Measurements from ENCODE around the gene ECHDC3. TPM values are rescaled to one million over a fixed set of nuclear protein-coding genes. Genes with fewer than 3 reads are reported as not detected.
"Not testable (repeated sequence)": the region's sequence is repeated elsewhere in the genome, so short reads cannot be mapped to it uniquely, and the experiment has no call there.

The ECHDC3 gene, protein sequence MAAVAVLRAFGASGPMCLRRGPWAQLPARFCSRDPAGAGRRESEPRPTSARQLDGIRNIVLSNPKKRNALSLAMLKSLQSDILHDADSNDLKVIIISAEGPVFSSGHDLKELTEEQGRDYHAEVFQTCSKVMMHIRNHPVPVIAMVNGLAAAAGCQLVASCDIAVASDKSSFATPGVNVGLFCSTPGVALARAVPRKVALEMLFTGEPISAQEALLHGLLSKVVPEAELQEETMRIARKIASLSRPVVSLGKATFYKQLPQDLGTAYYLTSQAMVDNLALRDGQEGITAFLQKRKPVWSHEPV
- 10 to 100 TPM; 10.8 to 15.2 (median 14.4) TPM for polyA plus RNA-seq (ENCODE audit: insufficient read depth in 1 of 5, insufficient read length in 5 of 5, low replicate concordance in 1 of 5)
- long read RNA-seq, donor 1, transcript ECHDC3-201 (5 exons, 1,649 nt) = major isoform, 8 of 18 reads
- long read RNA-seq, donor 1, partial matches to known transcripts = 10 of 18 reads
- long read RNA-seq, donor 1, other reads (novel, unspliced or antisense) = 0 of 18 reads
- long read RNA-seq, donor 2, transcript ECHDC3-201 (5 exons, 1,649 nt) = major isoform, 10 of 10 reads
- long read RNA-seq, donor 2, partial matches to known transcripts = 0 of 10 reads
- long read RNA-seq, donor 2, other reads (novel, unspliced or antisense) = 0 of 10 reads
- long read RNA-seq, donor 3, transcript ECHDC3-201 (5 exons, 1,649 nt) = major isoform, 9 of 9 reads
- long read RNA-seq, donor 3, partial matches to known transcripts = 0 of 9 reads
- long read RNA-seq, donor 3, other reads (novel, unspliced or antisense) = 0 of 9 reads
- long read RNA-seq, donor 4, transcript ECHDC3-201 (5 exons, 1,649 nt) = major isoform, 6 of 6 reads
- long read RNA-seq, donor 4, partial matches to known transcripts = 0 of 6 reads
- long read RNA-seq, donor 4, other reads (novel, unspliced or antisense) = 0 of 6 reads
- long read RNA-seq, donor 5, transcript ECHDC3-201 (5 exons, 1,649 nt) = major isoform, 12 of 12 reads
- long read RNA-seq, donor 5, partial matches to known transcripts = 0 of 12 reads
- long read RNA-seq, donor 5, other reads (novel, unspliced or antisense) = 0 of 12 reads
- long read RNA-seq, donor 6, transcript ECHDC3-201 (5 exons, 1,649 nt) = major isoform, 13 of 13 reads
- long read RNA-seq, donor 6, partial matches to known transcripts = 0 of 13 reads
- long read RNA-seq, donor 6, other reads (novel, unspliced or antisense) = 0 of 13 reads
- long read RNA-seq, donor 7, transcript ECHDC3-201 (5 exons, 1,649 nt) = major isoform, 8 of 8 reads
- long read RNA-seq, donor 7, partial matches to known transcripts = 0 of 8 reads
- long read RNA-seq, donor 7, other reads (novel, unspliced or antisense) = 0 of 8 reads
- long read RNA-seq, donor 8, partial matches to known transcripts = 0 of 4 reads
- long read RNA-seq, donor 8, other reads (novel, unspliced or antisense) = 0 of 4 reads

DNA sequence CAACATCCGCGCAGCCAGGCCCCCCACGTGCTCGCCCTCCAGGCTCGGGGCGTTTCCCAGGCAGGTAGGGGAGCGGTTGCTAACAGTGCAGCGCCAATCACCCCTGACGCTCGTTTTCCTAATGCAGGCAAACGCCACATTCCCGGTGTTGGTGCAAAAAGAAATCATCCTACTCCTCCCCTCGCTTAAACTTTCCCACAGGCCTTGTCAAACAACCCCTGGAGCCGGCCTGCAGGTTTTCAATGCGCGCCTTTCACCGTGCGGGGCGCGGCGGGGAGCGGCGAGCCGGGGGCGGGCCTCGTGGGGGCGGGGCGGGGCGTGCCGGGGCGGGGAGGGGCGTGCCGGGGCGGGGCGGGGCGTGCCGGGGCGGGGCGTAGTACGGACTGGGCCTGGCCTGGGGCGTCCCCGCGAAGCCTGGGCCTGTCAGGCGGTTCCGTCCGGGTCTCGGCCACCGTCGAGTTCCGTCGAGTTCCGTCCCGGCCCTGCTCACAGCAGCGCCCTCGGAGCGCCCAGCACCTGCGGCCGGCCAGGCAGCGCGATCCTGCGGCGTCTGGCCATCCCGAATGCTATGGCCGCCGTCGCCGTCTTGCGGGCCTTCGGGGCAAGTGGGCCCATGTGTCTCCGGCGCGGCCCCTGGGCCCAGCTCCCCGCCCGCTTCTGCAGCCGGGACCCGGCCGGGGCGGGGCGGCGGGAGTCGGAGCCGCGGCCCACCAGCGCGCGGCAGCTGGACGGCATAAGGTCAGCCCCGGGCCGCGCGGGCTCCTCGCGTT lies at the start of gene ECHDC3:
Gene ECHDC3, plus strand, starts transcription at position 374 of the 770 bp plus-strand sequence. Its CDS starts 195 bp downstream, at position 569.
- DNase-seq = peak; percentile 48 to 53

DNA sequence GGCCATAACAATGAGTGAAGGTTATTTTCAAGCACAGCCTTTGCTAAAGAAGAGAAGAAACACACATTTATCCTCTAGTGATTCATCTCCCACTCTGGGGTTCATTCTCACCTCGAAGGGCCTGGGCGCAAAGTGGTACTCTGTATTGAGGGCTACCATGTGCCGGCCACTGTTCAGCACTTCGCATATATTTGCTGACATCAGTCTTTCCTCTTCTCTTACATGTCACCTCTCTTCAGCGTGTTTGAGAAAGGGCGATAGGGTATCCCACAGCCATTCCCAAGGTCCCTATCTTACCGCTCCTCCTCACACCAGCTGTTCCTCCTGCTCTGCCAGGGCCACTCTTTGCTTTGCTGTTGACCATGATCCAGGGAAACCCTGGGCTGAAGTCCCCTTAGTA lies 48.8 kb upstream of the ECHDC3 start:
- DNase-seq = no peak

DNA sequence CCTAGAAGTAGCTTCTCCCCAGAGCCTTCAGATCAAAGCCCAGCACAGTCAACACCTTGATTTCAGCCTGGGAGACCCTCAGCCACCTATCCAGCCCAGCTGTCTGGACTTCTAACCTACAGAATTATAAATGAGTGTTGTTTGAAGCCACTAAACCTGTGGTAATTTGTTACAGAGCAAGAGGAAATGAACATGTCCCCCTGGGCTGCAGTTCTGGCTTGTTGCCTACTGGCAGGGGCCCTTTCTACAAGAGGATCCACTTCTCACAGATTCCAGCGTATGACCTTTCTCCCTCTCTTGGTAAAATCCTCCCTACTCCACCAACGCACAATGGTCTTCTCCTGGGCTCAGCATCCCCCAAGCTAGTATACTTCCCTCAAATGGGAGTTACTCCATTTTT lies 46.4 kb upstream of the ECHDC3 start:
- DNase-seq = no peak

DNA sequence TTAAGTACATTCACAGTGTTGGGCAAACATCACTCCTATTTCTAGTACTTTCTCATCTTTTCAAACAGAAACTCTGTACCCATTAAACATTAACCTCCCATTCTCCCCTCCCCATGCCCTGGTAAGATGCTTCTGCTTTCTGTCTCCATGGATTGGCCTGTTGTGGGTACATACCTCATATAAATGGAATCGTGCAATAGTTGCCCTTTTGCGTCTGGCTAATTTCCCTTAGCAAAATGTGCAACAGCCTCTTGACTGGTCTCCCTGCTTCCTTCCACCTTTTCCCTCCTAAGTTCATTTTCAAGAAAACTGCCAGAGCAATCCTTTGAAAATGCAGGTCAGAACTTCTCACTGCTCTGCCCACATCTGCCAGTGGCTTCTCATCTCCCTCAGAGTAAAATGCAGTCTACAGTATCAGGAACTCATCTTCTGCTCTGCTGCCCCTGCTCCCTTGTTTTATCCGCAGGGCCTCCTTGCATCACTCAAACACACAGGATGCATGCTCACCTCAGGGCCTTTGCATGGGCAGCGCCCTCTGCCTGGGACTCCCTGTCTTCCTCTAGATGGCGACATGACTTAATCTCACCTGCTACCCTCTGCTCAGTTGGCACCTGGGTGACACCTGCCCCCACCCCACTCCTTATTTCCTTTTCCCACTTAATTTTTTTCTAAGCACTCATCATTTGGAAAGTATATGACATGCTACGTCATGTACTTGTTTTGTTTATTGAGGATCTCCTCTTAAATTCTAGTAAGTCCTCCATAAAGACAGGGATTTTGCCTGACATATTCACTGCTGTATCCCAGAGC lies 44.3 kb upstream of the ECHDC3 start:
- DNase-seq = no peak

DNA sequence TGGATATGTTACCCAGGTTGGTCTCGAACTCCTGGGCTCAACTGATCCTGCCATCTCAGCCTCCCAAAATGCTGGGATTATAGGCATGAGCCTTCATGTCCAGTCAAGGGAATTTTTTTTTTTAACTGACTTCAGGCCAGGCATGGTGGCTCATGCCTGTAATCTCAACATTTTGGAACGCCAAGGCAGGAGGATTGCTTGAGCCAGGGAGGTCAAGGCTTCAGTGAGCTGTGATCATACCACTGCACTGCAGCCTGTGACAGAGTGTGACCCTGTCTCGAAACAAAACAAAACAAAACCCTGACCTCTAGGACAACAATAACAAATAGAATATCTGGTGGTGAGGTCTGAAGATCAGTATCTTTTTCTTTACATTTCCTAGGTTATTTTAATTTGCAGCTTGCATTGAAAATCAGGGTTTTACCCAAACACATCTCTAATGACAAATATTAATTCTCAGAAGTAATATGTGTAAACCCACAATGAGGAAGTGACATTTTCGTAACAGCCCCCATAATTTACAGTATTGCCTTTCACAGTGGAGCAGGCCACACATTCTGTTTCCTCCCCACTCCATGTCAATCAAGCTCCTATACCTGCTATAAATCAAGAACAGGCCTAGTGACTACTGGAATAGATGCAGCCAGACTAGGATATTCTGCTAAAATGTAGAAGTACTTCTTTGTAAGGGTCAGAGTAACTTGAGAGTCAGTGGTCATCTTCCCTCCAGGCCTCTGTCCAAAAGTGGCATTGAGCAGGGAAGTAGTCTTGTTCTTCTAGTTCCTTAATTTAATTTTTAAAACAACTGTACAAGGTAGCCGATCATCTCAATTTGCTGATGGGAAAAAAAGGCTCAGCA lies 43.3 kb upstream of the ECHDC3 start:
- DNase-seq = no peak

DNA sequence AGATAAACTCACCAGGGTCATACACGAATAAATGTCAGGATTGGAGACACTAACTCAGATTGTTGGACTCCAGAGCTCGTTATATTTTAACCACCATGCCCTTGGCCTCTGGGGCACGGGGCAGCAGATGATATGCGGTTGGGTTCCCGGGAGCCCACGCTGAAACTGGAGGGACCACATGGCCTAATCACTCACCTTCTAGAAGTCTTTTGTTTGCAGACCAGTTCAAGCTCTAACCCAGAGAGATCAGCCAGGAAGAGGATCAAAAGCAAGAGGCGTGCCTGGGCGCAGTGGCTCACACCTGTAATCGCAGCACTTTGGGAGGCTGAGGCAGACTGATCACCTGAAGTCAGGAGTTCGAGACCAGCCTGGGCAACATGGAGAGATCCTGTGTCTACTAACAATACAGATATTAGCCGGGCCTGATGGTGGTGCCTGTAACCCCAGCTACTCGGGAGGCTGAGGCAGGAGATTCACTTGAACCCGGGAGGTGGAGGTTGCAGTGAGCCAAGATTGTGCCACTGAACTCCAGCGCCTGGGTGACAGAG lies 42.6 kb upstream of the ECHDC3 start:
- DNase-seq = no peak

DNA sequence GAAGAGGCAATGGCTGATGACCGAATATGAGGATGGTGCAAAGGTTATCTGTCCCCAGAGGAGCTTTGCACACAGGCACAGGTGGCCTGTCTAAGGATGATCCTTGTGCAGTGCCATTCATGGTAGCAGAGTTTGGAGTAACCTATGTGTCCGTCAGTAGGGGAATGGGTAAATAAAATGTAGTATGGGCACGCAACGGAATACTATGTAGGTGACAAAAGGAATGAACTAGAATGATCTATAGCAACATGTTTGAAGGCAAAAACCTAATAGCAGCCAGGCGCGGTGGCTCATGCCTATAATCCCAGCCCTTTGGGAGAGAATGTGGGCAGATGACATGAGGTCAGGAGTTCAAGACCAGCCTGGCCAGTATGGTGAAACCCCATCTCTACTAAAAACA lies 41.6 kb upstream of the ECHDC3 start:
- no peak for DNase-seq

DNA sequence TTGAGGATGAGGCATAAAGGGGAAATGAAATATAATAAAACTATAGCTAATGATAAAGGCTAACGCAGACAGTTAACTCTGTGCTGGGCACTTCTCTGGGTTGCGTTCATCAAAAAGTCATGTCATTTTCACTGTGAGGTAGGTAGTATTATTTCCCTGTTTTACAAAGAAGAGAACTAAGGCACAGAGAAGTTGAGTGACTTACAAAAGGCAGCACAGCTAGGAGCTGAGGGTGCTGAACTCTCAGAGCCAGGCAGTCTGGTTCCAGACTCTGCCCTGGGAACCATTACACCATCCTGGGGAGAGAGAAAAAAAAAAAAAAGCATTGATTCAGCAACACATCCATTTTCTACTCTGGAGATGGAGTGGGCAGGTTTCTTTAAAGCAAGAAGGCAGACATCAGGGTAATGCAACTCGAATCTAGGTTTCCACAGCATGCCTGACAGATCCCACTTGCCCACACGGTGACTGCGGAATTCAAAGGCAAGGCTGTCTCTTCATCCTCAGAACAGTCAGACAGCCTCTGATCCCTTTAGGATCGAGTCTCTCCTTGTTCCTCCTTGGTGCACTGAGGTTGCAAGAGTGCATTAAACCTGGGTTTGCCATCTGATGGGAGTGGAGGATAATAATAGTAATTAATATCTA lies 40.6 kb upstream of the ECHDC3 start:
- no peak for DNase-seq

DNA sequence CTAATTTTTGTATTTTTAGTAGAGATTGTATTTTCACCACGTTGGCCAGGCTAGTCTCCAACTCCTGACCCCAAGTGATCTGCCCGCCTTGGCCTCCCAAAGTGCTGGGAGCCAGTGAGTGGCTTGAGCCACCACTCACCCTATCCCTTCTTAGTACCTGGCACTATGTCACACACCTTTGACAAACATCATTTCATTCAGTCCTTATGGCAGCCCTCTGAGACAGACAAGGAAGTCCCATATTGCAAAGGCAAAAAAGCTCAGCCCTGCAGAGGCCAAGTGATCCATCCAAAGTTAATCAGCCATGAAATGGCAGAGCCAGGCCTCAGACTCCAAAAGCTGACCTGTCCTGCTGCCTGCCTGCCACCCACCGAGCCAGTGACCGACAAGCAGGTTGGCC lies 39.9 kb upstream of the ECHDC3 start:
- DNase-seq = no peak

DNA sequence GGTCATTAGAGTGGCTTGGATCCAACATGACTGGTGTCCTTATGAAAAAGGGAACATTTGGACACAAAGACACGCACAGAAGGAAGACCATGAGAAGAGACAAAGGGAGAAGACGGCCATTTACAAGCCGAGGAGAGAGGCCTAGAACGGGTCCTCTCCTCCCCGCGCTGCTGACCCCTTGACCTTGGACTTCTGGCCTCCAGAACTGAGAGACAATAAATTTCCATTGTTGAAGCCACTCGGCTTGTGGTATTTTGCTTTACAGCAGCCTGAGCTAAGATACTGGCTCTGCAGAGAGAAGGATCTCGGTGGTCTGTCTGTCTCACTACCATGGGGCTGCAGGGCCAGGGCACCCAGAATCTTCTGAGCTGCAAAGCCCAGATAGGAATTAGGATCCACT lies 38.1 kb upstream of the ECHDC3 start:
- DNase-seq = no peak

DNA sequence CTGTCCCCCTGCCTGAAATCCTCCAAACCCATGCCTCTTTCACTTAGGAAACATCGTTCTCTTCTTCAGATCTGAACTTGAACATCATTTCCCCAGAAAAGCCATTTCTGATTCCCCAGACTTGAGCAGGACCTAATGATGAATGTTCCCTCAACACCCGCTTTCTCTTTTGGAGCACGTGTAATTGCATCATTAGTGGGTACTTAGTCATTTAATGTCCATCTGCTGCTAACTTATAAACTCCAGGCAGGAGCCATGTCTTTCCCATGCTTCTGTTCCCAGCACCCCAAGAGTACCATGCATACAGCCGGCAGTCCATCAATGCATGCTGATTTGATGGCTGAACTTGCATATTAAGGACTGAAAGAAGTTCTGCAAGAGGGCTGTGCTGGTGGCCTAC lies 36.5 kb upstream of the ECHDC3 start:
- DNase-seq = no peak

DNA sequence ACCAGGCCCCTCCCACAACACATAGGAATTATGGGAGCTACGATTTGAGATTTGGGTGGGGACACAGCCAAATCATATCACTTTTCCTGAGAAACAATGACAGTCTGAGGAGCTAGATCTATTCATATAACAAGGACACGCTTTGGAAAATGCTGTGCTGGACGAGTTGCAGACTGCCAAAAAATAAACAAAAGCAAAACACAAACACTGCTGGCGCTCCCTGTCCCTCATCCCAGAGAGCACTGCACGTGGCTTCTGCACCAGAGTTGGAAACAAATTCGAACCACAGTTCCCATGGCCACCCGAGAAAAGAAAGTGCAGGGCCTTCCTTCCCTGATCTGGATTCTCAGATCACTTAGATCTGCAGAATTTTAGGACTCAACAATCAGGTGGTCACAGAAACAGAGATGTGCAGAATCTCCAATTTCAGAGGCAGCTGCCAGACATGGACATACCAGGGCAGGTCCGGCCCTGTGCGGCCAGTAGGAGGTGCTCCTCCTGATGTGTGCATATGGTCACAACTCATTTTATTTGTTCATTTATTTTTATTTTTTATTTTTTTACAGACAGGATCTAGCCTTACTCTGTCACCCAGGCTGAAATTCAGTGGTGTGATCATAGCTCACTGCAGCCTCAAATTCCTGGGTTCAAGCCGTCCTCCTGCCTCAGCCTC lies 35.2 kb upstream of the ECHDC3 start:
- DNase-seq = no peak

DNA sequence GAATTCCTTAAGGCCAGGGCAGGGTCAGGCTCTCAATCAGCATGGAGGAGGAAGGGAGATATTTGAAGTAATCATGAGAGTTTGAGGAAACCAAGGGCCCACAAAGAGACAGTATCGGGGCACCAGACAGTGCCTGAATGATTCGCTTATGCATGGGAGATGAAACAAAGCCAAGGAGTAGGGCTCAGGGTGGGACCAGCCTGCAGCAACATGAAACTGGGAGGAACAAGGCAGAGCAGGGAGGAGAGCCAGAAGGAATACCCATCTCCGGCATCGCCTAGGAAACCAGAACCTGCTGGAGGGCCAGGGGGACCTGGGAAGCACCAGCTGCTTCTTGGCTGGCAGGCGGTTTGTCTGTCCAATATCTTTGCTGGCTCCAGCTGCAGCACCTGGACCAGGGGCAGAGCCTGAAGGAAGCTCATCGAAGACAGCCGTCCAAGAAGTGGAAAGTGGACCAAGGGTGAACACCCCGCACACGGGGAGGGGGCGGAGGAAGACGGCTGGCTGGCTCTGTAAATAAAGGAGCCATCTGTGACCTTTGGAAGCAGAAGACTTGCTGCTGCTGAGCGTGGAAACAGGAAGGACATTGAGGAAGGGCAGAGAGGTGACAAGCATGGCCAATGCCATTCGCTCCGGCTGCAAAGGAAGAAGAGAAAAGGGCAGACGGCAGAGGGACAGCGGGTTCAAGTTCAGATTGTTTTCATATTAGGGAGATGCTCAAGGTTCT lies 34.4 kb upstream of the ECHDC3 start:
- no peak for DNase-seq

DNA sequence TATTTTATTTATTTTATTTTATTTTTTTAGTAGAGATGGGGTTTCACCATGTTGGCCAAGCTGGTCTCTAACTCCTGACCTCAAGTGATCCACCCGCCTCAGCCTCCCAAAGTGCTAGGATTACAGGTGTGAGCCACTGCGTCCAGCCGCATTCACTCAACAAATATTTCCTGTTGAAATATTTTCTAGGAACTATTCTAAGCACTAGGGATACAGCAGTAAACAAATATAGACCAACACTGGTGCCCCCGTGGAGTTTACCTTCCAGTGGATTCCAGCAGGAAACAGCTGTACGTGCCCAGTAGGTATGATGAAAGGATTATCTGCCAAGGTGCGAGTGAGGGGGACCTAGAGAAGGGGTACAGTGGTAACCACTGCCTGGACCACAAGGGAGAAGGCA lies 33.4 kb upstream of the ECHDC3 start:
- not testable (repeated sequence) for DNase-seq

DNA sequence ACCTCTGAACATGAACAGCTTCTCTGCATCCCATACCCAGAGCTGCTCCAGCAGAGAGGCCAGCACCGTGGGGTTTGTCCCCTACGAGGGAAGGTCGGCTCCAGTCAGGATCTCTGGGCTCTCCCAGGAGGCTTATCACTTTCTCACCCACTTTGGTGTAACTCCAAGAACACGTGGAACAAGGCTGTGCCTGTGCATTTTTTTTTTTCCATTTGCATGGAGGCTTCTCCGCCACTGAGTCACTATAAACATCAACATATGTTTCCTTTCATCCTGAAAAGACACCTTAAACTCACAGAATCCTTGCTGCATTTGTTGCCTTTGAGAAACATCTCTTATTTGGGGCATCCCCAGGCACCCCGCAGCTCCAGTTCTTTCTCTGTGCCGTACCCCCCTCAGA lies 29.4 kb upstream of the ECHDC3 start:
- DNase-seq = no peak

DNA sequence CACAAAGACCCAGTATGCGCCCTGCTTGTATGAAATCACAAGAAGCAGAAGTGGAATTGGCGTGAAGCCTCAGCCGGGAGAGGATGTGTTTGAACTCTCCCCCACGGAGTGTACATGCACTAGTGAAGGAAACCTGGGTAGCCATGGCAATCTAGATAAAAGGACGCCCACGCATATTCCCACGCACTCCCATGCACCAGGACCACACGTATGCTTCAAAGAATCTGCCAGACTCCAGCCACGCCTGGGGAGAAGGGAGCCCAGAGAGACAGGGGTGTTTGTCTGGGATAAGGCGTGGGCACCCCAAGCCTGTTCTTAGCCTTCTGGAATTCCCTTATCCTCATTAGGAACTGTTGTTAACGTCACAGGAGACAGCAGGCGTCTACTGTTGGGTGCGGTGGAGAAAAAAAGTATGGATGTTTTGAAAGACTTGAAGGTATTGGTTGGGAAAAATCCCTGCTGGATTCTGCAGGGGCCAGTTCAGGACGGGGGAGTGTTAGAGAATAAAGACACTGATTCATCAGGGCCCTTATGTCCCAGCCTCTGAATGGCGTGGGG lies 28.9 kb upstream of the ECHDC3 start:
- DNase-seq = no peak

DNA sequence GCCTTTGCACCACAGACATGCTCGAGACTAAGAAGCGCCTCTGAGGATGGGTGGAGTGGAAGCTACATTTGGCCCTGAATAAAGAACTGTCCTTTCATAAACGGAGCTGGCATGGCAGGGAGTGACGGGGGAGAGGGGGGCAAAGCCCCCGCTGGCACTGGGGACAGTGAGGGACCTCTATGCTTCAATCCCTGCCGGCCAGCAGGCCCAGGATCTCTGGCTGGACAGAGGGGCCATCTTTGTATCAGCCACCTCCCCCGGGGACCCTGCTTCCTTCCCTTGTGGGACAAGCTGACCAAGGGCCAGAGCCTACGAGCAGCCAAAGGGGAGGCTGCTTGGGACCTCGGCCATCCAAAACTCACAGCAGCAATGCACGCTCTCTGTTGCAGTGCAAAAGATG lies 28.2 kb upstream of the ECHDC3 start:
- no peak for DNase-seq

Measured in right lung (tissue), 10 donors.